Endothelial cell of umbilical vein (primary cell): ENCODE data around the gene GNAL. TPM values are rescaled to one million over a fixed set of nuclear protein-coding genes. Genes with fewer than 3 reads are reported as not detected.

Experiments
- BruUV-seq: library from RNA; stranded (reverse); fragments of 400-500 nt; replicated peaks from 2 replicates; lab custom pipeline; 2021; lab: Mats Ljungman, UMichigan
- CTCF ChIA-PET: fragments of 300-600, 350-600 bp; sonication (Branson Sonifier 250); formaldehyde crosslinking; loops from one replicate; lab custom pipeline; 2021; ENCODE audit warnings: antibody characterized with exemption, inconsistent platforms; lab: Charles Lee
- POLR2A ChIA-PET: fragments of 300-600, 350-600 bp; sonication (Branson Sonifier 250); formaldehyde crosslinking; loops from one replicate; lab custom pipeline; 2021; ENCODE audit warnings: antibody characterized with exemption, inconsistent platforms; lab: Charles Lee
- DNase-seq: peaks from one replicate; pipeline ENCODE4 v3.0.0-alpha.2; 2011; ENCODE audit warnings: low read depth, low spot score
- FAIRE-seq: peaks from 2 replicates; lab custom pipeline; 2011; peaks lifted over from hg19 to GRCh38; lab: Jason Lieb, UNC
- H2AFZ ChIP-seq: 2 replicates; pipeline ENCODE4 v1.6.0; 2012; ENCODE audit warnings: low read depth, low read length, control low read depth, inconsistent platforms
- H3K27ac ChIP-seq: 2 replicates; pipeline ENCODE4 v1.5.1; 2011; ENCODE audit warnings: low read depth, mild to moderate bottlenecking, control low read depth, low read length, moderate library complexity; ENCODE audit not compliant: insufficient read depth
- H3K27me3 ChIP-seq, 2 experiments: 2 replicates each; pipeline versions ENCODE4 v1.6.0 to v1.6.1; 2011; ENCODE audit warnings: low read length in 2 of 2, mixed read lengths in 1 of 2; ENCODE audit not compliant: control insufficient read depth in 2 of 2, insufficient read depth in 2 of 2
- H3K36me3 ChIP-seq, 2 experiments: 2 replicates in 1 of 2; 3 replicates in 1 of 2; pipeline ENCODE4 v1.5.1; 2011; ENCODE audit warnings: low read length in 2 of 2, mild to moderate bottlenecking in 1 of 2, moderate library complexity in 1 of 2; ENCODE audit not compliant: control insufficient read depth in 2 of 2, insufficient read depth in 2 of 2; ENCODE audit errors: extremely low read depth in 1 of 2
- H3K4me1 ChIP-seq: 3 replicates; pipeline ENCODE4 v1.5.1; 2011; ENCODE audit warnings: mild to moderate bottlenecking, low read length; ENCODE audit not compliant: control insufficient read depth, insufficient read depth; ENCODE audit errors: extremely low read depth
- H3K4me2 ChIP-seq: 2 replicates; pipeline ENCODE4 v1.6.1; 2011; ENCODE audit warnings: low read length, control low read depth, mixed read lengths; ENCODE audit not compliant: insufficient read depth
- H3K4me3 ChIP-seq, 3 experiments: fragments of 200-600 bp in 1 of 3; sonication (generic), shearing (Covaris generic) in 1 of 3; replicated peaks in 1 of 3; 2 replicates each; pipeline ENCODE4 v1.5.1; 2011 to 2016; ENCODE audit warnings: control low read depth in 3 of 3, low read length in 3 of 3, mild to moderate bottlenecking in 2 of 3, inconsistent platforms in 1 of 3, low read depth in 1 of 3, moderate library complexity in 1 of 3; ENCODE audit not compliant: insufficient read depth in 1 of 3
- H3K79me2 ChIP-seq: 2 replicates; pipeline ENCODE4 v1.6.0; 2012; ENCODE audit warnings: low read length, inconsistent platforms; ENCODE audit not compliant: control insufficient read depth, insufficient read depth
- H3K9ac ChIP-seq: replicated peaks from 2 replicates; pipeline ENCODE3; 2011; ENCODE audit warnings: low read length, control low read depth; ENCODE audit not compliant: insufficient read depth; ENCODE audit errors: extremely low read depth
- H3K9me1 ChIP-seq: replicated peaks from 3 replicates; pipeline ENCODE4 v1.6.0; 2011; ENCODE audit warnings: mild to moderate bottlenecking, low read length; ENCODE audit not compliant: control insufficient read depth, insufficient read depth; ENCODE audit errors: extremely low read depth
- H3K9me3 ChIP-seq: replicated peaks from 2 replicates; pipeline ENCODE4 v1.5.1; 2012; ENCODE audit warnings: low read length, inconsistent platforms; ENCODE audit not compliant: control insufficient read depth, insufficient read depth
- H4K20me1 ChIP-seq: replicated peaks from 2 replicates; pipeline ENCODE3; 2011; ENCODE audit warnings: mild to moderate bottlenecking, low read length; ENCODE audit not compliant: control insufficient read depth, insufficient read depth; ENCODE audit errors: extremely low read depth
- CTCF ChIP-seq, 2 donors: IDR thresholded peaks; 1 replicate in 1 of 2; 2 replicates in 1 of 2; pipeline ENCODE4 v1.5.1; 2011; ENCODE audit warnings: low read length in 2 of 2, mild to moderate bottlenecking in 2 of 2, moderate library complexity in 2 of 2, control low read depth in 1 of 2, inconsistent platforms in 1 of 2, low read depth in 1 of 2; ENCODE audit not compliant: insufficient read depth in 1 of 2; ENCODE audit errors: extremely low read depth in 1 of 2
- EZH2 ChIP-seq: IDR thresholded peaks from 2 replicates; pipeline ENCODE4 v1.6.1; 2012; ENCODE audit warnings: borderline replicate concordance, low read depth, mild to moderate bottlenecking, moderate library complexity, low read length, inconsistent platforms; ENCODE audit not compliant: severe bottlenecking
- FOS ChIP-seq: IDR thresholded peaks from 2 replicates; pipeline ENCODE4 v1.6.1; 2011; ENCODE audit warnings: mild to moderate bottlenecking, low read length, moderate library complexity, borderline replicate concordance; ENCODE audit not compliant: insufficient read depth
- GATA2 ChIP-seq: IDR thresholded peaks from 2 replicates; pipeline ENCODE4 v1.7.0; 2011; ENCODE audit warnings: low read depth, mild to moderate bottlenecking, moderate library complexity, mixed read lengths, low read length; ENCODE audit not compliant: insufficient read length, insufficient read depth
- JUN ChIP-seq: IDR thresholded peaks from 2 replicates; pipeline ENCODE4 v1.6.1; 2011; ENCODE audit warnings: borderline replicate concordance, low read depth; ENCODE audit not compliant: insufficient read length, insufficient read depth
- MAX ChIP-seq: IDR thresholded peaks from 2 replicates; pipeline ENCODE4 v1.6.1; 2011; ENCODE audit not compliant: insufficient read depth, insufficient read length
- MYC ChIP-seq: IDR thresholded peaks from one replicate; pipeline ENCODE4 v1.6.1; 2011; ENCODE audit warnings: mild to moderate bottlenecking, low read depth, low read length
- POLR2A ChIP-seq: IDR thresholded peaks from 2 replicates; pipeline ENCODE4 v1.6.1; 2012; ENCODE audit warnings: low read depth, mild to moderate bottlenecking, control low read depth, low read length
- POLR2AphosphoS5 ChIP-seq: IDR thresholded peaks from 2 replicates; pipeline ENCODE4 v1.6.1; 2012; ENCODE audit warnings: low read depth, mild to moderate bottlenecking, control low read depth, low read length, moderate library complexity; ENCODE audit not compliant: insufficient read depth
- dilution Hi-C: fragments of 300-500 bp; cut with MboI; formaldehyde crosslinking; loops from one replicate; pipeline ENCODE4 v1.15.0; 2019; ENCODE audit warnings: low sequenced_read_pairs; ENCODE audit not compliant: extremely low pct_ligation_motif_present
- intact Hi-C: fragments of 100-400 bp; cut with micrococcal nuclease; formaldehyde crosslinking; loops from one replicate; pipeline ENCODE4 v1.10.0; 2022
- polyA plus RNA-seq, 4 experiments: library from polyadenylated mRNA; depleted of rRNA in 3 of 4; stranded (reverse) in 3 of 4; unstranded in 1 of 4; fragments of >200 nt; gene quantifications; 2 replicates each; pipeline versions ENCODE4 v1.2.1 to v1.2.3, GENCODE V29; 2011 to 2012; ENCODE audit warnings: missing spikeins in 1 of 4
- total RNA-seq: library from RNA; stranded (reverse); gene quantifications from 2 replicates; pipeline ENCODE4 v1.2.3, GENCODE V29; 2021

The GNAL gene
- total and polyA plus RNA-seq, 2 donors (not counting 3 experiments of a cell fraction or from before 2014, with no cell fraction given) = 0.07 to 0.73 TPM

- H3K9me3 ChIP-seq = no peaks in the 10 kb centered on the region
- dilution Hi-C loops = no loop called here
- H3K79me2 ChIP-seq = no peaks in the 10 kb centered on the region
- H4K20me1 ChIP-seq = no peaks in the 10 kb centered on the region
- FAIRE-seq (no peak), DNase-seq (no peak)
- H3K4me1 ChIP-seq = no peaks in the 10 kb centered on the region
- H2AFZ ChIP-seq = no peak overlapping the region
- no peaks in the 10 kb centered on the region for H3K9me1 ChIP-seq
- intact Hi-C loops = no loop called here
- H3K27me3 ChIP-seq = peaks cover 0 to 2% of the 10 kb centered on the region in 2 experiments
- ChIA-PET CTCF (interaction anchor here (1.0 to 1.5 kb wide), 2 partner anchors 35 to 227 kb away, joined by 3 to 4 read pairs; no protein-coding TSS in a partner anchor), POLR2A (no interaction called here)
- no TSS peak for BruUV-seq
- TF ChIP-seq MYC (no peak), POLR2AphosphoS5 (no peak), POLR2A (no peak), EZH2 (no peak), MAX (no peak), FOS (no peak), GATA2 (no peak), JUN (no peak), CTCF (IDR thresholded peaks at IDR 0.05; ENCODE audit: extremely low read depth in 1 of 2, insufficient read depth in 1 of 2, low read depth in 1 of 2, low read length in 2 of 2) (no peak)
- no peak overlapping the region for H3K4me3 ChIP-seq
- H3K36me3 ChIP-seq = no peaks in the 10 kb centered on the region
- no peak overlapping the region for H3K9ac ChIP-seq
- no peak overlapping the region for H3K4me2 ChIP-seq
- H3K27ac ChIP-seq = no peak overlapping the region
Observed at GRCh38 chr18:11767935-11768334, 78.9 kb downstream of the GNAL start.
